ENCODE measurements around the gene DLGAP4.

Gene DLGAP4

GRCh38 chr20:36399147-36399968 lies 93.2 kb downstream of the DLGAP4 start:
- H3K4me3 ChIP-seq (ENCODE audit: low read depth, low read length): no peak overlapping the region
- TF ChIP-seq CTCF (IDR thresholded peaks at IDR 0.05; ENCODE audit: insufficient read depth, low read length, missing control alignments): peak; percentile 15
- no peak for DNase-seq (ENCODE audit: low read depth, low spot score)
- ChIA-PET POLR2A (no interaction called here), CTCF (interaction anchor here (1.2 kb wide), 1 partner anchor 40 kb away, joined by 3 read pairs; no protein-coding TSS in a partner anchor)

- TF ChIP-seq CTCF (IDR thresholded peaks at IDR 0.05; ENCODE audit: insufficient read depth, low read length, missing control alignments): no peak
- H3K4me3 ChIP-seq (ENCODE audit: low read depth, low read length): no peak overlapping the region
- CTCF ChIA-PET: interaction anchor here (1.2 kb wide), 1 partner anchor 39 kb away, joined by 3 read pairs; no protein-coding TSS in a partner anchor
- DNase-seq (ENCODE audit: low read depth, low spot score): no peak
- POLR2A ChIA-PET: no interaction called here
These were observed 93.9 kb downstream of the DLGAP4 start for GRCh38 chr20:36399969-36400545.

GRCh38 chr20:36400909-36401735 lies 95.0 kb downstream of the DLGAP4 start:
- TF ChIP-seq CTCF (IDR thresholded peaks at IDR 0.05; ENCODE audit: insufficient read depth, low read length, missing control alignments): no peak
- no peak for DNase-seq (ENCODE audit: low read depth, low spot score)
- ChIA-PET POLR2A (no interaction called here), CTCF (interaction anchor here (1.2 kb wide), 1 partner anchor 38 kb away, joined by 3 read pairs; no protein-coding TSS in a partner anchor)
- no peak overlapping the region for H3K4me3 ChIP-seq (ENCODE audit: low read depth, low read length)

- CTCF ChIA-PET: no interaction called here
- no peak for DNase-seq (ENCODE audit: low read depth, low spot score)
- TF ChIP-seq CTCF (IDR thresholded peaks at IDR 0.05; ENCODE audit: insufficient read depth, low read length, missing control alignments): no peak
- POLR2A ChIA-PET: no interaction called here
- no peak overlapping the region for H3K4me3 ChIP-seq (ENCODE audit: low read depth, low read length)
These were observed 96.6 kb downstream of the DLGAP4 start for GRCh38 chr20:36402708-36403107.

GRCh38 chr20:36404435-36404978 lies 98.4 kb downstream of the DLGAP4 start:
- DNase-seq (ENCODE audit: low read depth, low spot score): no peak
- H3K4me3 ChIP-seq (ENCODE audit: low read depth, low read length): no peak overlapping the region
- no peak for TF ChIP-seq CTCF (IDR thresholded peaks at IDR 0.05; ENCODE audit: insufficient read depth, low read length, missing control alignments)
- CTCF ChIA-PET: no interaction called here
- POLR2A ChIA-PET: no interaction called here

Measured in AG04449 (cell line).